ENCODE measurements around the gene RNF34. TPM values are rescaled to one million over a fixed set of nuclear protein-coding genes. Genes with fewer than 3 reads are reported as not detected.

The RNF34 gene
- total RNA-seq, 4 donors from 2014 or later: 39.8 to 44.7 (median 41.6) TPM

DNA sequence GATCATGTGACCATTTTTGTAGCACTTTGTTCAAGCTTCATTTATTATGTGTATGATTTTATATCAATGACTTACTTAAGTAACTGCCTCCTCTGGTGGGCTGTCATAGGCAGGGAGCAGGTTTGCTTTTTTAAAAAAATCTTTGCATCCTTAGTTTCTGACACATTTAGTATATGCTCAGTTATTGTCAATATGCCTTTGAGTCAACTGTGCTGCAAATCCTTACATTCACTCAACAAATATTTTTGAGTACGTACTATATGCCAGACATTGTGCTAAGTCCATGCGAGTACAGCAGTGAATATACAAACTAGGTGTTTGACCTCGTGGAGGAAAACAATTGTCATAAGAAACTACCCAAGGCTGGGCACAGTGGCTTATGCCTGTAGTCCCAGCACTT lies 43.3 kb upstream of the RNF34 start:
- DNase-seq (ENCODE audit: low spot score in 2 of 2): no peak
- peaks cover 0 to 9% (median 0%) of the 10 kb centered on the region in 4 donors for H3K4me1 ChIP-seq
- H3K4me3 ChIP-seq: no peak overlapping the region
- WGBS, 2 donors: 71 to 80% methylated on average over 3 of the region's 3 CpGs
- no peak overlapping the region for H3K27ac ChIP-seq
- TF ChIP-seq, protein P1, sequence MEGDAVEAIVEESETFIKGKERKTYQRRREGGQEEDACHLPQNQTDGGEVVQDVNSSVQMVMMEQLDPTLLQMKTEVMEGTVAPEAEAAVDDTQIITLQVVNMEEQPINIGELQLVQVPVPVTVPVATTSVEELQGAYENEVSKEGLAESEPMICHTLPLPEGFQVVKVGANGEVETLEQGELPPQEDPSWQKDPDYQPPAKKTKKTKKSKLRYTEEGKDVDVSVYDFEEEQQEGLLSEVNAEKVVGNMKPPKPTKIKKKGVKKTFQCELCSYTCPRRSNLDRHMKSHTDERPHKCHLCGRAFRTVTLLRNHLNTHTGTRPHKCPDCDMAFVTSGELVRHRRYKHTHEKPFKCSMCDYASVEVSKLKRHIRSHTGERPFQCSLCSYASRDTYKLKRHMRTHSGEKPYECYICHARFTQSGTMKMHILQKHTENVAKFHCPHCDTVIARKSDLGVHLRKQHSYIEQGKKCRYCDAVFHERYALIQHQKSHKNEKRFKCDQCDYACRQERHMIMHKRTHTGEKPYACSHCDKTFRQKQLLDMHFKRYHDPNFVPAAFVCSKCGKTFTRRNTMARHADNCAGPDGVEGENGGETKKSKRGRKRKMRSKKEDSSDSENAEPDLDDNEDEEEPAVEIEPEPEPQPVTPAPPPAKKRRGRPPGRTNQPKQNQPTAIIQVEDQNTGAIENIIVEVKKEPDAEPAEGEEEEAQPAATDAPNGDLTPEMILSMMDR (IDR thresholded peaks at IDR 0.05): no peak
- TF ChIP-seq EP300 (IDR thresholded peaks at IDR 0.05): no peak
- TF ChIP-seq POLR2A (IDR thresholded peaks at IDR 0.05): no peak
- H3K27me3 ChIP-seq: no peaks in the 10 kb centered on the region
- no peaks in the 10 kb centered on the region for H3K36me3 ChIP-seq
- H3K9me3 ChIP-seq: no peaks in the 10 kb centered on the region

DNA sequence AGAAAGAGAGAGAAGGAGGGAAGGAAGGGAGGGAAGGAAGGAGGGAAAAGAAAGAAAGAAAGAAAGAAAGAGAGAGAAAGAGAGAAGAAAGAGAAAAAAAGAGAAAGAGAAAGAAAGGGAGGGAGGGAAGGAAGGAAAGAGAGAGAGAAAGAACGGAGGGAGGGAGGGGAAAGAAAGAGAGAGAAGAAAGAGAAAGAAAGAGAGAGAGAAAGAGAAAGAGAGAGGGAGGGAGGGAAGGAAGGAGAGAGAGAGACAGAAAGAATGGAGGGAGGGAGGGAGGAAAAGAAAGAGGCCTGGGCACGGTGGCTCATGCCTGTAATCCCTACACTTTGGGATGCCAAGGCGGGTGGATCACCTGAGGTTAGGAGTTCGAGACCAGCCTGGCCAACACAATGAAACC lies 42.6 kb upstream of the RNF34 start:
- no peaks in the 10 kb centered on the region for H3K9me3 ChIP-seq
- H3K4me1 ChIP-seq: peaks cover 0 to 9% (median 0%) of the 10 kb centered on the region in 4 donors
- no peaks in the 10 kb centered on the region for H3K27me3 ChIP-seq
- no peaks in the 10 kb centered on the region for H3K36me3 ChIP-seq
- no peak overlapping the region for H3K27ac ChIP-seq
- no peak overlapping the region for H3K4me3 ChIP-seq
- 72 to 80% methylated on average over 4 of the region's 4 CpGs for WGBS, 2 donors
- no peak for DNase-seq (ENCODE audit: low spot score in 2 of 2)
- TF ChIP-seq, protein P1 (IDR thresholded peaks at IDR 0.05): no peak
- TF ChIP-seq EP300 (IDR thresholded peaks at IDR 0.05) (no peak), POLR2A (IDR thresholded peaks at IDR 0.05) (no peak)

DNA sequence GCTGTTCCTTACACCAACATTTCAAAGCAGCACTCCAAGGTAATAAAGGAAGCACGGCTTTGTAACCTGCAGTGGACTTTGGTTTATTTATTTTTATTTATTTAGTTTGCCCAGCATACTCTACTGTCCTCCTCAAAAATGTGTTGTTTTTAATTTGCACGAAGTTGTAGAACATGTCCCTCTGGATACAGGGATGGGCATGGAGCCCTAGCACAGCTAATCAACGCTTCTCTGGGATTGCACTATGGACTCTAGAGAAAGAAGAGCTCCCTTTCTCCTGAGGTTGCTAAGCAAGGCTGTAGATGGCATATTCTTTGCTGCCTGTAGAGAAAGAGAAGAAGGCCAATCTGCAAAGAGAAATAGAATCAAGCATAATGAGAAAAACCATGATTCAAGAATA lies 41.8 kb upstream of the RNF34 start:
- Histone ChIP-seq H3K27ac (no peak overlapping the region), H3K9me3 (no peaks in the 10 kb centered on the region), H3K36me3 (no peaks in the 10 kb centered on the region), H3K4me1 (peaks cover 0 to 5% (median 0%) of the 10 kb centered on the region in 4 donors), H3K27me3 (no peaks in the 10 kb centered on the region), H3K4me3 (no peak overlapping the region)
- no peak for DNase-seq (ENCODE audit: low spot score in 2 of 2)
- WGBS, 2 donors: 61 to 62% methylated on average over 3 of the region's 3 CpGs
- TF ChIP-seq, protein P1 (IDR thresholded peaks at IDR 0.05): no peak
- TF ChIP-seq POLR2A (IDR thresholded peaks at IDR 0.05) (no peak), EP300 (IDR thresholded peaks at IDR 0.05) (no peak)

DNA sequence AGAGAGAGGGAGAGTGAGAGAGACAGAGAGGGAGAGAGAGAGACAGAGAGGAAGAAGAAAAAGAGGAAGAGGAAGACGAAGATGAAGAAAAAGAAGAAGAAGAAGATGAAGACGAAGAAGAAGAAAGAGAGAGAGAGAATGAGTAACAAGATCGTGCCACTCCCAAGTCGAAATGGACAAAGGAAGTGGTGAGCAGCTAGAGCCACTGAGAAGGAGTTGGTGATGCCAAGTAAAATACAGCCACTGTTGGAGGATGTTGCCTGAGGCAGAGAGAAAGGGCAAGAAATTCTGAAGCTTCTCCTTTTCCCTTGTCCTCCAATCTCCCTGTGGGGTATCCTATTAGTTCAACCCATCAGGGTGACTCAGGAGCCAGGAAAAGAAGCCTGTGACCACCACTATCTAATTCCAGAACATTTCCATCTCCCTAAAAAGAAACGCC lies 35.2 kb upstream of the RNF34 start:
- H3K9me3 ChIP-seq: no peaks in the 10 kb centered on the region
- no peak overlapping the region for H3K27ac ChIP-seq
- H3K4me1 ChIP-seq: no peaks in the 10 kb centered on the region
- no peak overlapping the region for H3K4me3 ChIP-seq
- no peaks in the 10 kb centered on the region for H3K27me3 ChIP-seq
- TF ChIP-seq POLR2A (IDR thresholded peaks at IDR 0.05) (no peak), EP300 (IDR thresholded peaks at IDR 0.05) (no peak)
- TF ChIP-seq, protein P1 (IDR thresholded peaks at IDR 0.05): no peak
- no peaks in the 10 kb centered on the region for H3K36me3 ChIP-seq
- no peak for DNase-seq (ENCODE audit: low spot score in 2 of 2)
- whole genome bisulfite sequencing, 2 donors: 50 to 63% methylated on average over 5 of the region's 5 CpGs

DNA sequence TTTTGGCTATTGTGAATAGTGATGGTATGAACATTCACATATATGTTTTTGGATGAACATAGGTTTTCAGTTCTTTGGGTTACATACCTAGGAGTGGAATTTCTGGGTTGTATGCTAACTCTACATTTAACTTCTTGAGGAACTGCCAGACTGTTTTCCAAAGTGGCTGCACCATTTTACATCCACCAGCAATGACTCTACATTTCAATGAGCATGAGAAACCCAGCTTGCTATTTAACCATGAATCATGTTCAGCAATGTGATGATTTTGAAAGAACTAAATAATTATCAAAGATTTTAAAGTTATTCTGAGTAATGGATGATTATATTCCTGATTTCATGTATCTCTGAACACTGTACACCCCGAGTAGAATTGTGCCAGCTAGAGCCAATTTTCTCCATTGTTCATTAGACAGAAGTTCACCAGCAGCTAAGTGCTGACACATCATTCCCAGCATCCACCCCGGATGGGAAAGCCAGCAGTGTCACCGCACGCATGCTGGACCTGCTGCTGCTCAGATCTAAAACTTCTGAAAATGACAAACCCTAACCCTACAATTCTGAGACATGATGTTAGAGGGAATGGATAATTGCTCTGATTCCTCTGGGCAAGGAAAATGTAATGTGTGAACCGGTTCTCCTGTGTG lies 34.4 kb upstream of the RNF34 start:
- Histone ChIP-seq H3K36me3 (no peaks in the 10 kb centered on the region), H3K27ac (no peak overlapping the region), H3K4me3 (no peak overlapping the region), H3K27me3 (no peaks in the 10 kb centered on the region), H3K4me1 (no peaks in the 10 kb centered on the region), H3K9me3 (no peaks in the 10 kb centered on the region)
- 49 to 52% methylated on average over 5 of the region's 5 CpGs for WGBS, 2 donors
- TF ChIP-seq EP300 (IDR thresholded peaks at IDR 0.05) (no peak), POLR2A (IDR thresholded peaks at IDR 0.05) (no peak)
- TF ChIP-seq, protein P1 (IDR thresholded peaks at IDR 0.05): no peak
- no peak for DNase-seq (ENCODE audit: low spot score in 2 of 2)

Data from tibial nerve (tissue), 4 donors.